Measurements from ENCODE around the gene FRMD8.
"Not testable (repeated sequence)": the region's sequence is repeated elsewhere in the genome, so short reads cannot be mapped to it uniquely, and the experiment has no call there.

FRMD8 gene

DNA sequence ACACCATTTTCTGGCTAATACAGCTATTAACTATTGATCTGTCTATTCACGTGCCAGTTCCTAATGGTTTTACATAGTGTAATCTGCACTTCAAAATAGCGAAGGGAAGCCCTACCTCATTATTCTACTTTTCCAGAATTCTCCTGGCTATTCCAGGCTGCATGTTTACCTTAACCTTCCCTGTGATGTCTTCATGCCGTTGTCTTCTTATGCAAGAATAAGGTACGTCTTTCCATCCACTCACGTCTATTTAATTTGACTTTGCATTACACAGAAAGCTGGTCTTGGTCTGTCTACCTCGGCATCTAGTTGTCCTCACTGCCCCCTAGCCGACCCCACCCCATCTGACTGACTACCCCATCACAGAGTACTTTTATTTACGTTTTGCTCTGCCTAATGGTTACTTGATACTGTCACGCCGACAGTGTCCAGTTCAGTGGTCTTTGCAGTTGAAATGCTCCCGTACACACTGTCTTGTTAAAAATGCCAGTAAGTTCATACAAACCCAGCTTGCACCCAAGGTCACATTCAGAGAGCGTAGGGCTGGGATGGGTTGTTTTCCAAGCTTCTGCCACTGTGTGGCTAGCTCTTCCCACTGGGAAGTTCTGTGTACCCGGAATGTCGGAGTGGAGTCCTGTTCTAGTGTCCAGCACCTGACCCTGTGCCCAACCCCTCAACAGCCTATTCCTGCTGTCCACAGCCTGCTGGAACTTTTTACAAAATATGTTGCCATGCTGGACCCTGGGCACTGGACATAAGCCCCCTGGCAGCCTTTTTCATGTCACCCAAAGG lies 51.2 kb downstream of the FRMD8 start:
- DNase-seq: no peak

- DNase-seq: no peak
These were observed 52.1 kb downstream of the FRMD8 start for GRCh38 chr11:65438257-65439151.

DNA sequence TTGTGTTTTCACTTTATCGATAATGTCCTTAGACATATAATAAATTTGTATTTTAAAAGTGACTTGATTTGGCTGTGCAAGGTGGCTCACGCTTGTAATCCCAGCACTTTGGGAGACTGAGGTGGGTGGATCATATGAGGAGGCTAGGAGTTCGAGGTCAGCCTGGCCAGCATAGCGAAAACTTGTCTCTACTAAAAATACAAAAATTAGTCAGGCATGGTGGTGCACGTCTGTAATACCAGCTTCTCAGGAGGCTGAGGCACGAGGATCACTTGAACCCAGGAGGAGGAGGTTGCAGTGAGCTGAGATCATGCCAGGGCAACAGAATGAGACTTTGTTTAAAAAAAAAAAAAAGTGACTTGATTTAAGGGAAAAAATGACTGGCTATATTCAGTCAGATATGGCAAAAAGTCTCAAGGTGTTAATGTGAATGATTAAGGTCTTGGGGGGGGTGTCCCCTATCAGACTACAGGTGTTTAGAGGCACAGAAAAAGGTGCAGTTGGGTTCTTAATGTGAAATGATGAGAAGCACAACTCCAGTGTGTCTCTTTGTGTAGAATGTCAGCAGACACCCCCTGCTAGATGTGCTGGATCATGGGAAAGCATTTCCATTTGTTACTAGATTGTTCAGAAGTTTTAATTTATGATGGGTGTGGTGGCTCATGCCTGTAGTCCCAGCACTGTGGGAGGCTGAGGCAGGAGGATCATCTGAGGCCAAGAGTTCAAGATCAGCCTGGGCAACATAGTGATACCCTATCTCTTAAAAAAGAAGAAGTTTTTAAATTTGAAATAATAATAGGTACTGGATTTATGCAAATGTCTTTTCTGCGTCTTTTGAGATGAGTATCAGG lies 53.1 kb downstream of the FRMD8 start:
- DNase-seq: no peak

- no peak for DNase-seq
These were observed 54.5 kb downstream of the FRMD8 start for GRCh38 chr11:65440831-65441499.

DNA sequence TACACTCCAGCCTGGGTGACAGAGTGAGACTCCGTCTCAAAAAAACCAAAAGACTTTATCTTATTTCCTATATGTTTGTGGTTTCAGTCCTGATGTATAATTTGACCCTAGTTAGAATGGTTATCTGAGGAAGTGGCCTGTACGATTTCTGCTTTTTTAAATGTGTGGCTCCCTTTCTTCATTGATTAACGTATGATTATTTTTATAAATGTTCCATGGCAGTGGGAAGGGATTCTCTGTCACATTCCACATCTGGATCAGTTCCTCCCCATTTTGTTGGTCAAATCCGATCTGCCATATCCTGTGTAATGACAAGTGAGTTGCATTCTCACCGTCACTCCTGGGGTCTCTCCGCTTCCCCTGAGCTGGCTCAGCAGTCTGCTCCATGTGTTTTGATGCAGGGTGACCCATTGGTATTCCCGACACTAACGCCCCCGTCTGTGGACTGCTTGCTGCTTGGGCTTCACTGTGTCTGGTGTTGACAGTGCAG lies 56.5 kb downstream of the FRMD8 start:
- DNase-seq: no peak

GRCh38 chr11:65444314-65445051 lies 58.0 kb downstream of the FRMD8 start:
- DNase-seq: no peak

DNA sequence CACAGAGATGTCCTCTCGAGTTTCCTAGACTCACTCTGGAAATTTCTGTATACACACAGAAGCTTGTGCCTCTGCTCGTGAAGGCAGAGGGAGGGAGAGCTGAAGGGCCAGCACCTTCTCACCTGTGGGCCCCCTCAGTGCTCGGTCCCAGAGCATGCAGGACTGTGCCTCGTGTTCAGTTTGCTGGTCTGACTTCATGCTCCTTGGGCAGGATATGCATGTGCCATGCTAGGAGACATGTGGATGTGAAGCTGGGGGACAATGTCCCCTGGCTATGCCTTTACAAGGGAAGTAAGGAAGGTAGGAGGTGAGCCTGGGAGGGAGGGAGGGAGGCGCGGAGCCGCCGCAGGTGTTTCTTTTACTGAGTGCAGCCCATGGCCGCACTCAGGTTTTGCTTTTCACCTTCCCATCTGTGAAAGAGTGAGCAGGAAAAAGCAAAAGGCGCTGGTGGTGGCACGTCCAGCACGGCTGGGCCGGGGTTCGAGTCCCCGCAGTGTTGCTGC lies 58.7 kb downstream of the FRMD8 start:
- DNase-seq: no peak

DNA sequence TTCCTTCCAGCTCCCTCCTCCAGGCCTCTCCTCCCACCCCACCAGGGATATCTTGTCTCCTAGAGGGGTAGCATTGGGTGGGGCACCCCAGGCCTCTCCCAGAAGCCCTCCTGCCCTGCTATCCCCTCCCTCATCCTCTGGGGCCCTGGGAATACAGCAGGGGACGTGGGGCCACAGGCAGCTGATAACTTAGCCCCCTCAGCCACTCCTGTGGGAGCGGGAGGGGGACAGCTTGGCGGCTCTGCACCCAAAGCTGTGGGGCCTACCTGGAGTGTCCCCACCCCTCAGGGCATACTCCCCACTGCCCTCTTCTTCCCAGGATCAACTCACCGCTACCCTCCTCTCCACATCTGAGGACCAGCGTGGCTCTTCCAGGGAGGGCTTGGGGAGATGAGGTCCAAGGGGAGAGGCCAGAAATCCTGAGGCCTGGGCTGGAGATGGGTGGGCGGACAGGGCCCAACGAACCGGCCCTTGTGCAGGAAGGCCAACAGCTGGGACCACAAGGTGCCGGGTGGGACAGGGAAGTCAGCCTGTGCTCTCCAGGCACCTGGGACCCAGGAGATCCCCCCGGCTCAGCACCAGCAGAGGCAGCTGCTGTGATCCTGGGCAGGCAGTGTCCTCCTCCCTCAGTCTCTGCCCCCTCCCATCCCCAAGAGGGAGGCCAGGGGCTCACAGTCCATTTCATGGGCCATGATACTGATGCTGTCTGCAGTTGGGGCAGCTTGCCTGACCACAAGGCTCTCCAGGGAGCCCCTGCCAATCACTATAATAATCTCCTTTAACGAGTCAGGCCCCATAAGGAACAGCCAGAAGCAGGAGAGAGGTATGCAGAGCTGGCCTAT lies 59.4 kb downstream of the FRMD8 start:
- no peak for DNase-seq

- no peak for DNase-seq
These were observed 60.2 kb downstream of the FRMD8 start for GRCh38 chr11:65446446-65447277.

DNA sequence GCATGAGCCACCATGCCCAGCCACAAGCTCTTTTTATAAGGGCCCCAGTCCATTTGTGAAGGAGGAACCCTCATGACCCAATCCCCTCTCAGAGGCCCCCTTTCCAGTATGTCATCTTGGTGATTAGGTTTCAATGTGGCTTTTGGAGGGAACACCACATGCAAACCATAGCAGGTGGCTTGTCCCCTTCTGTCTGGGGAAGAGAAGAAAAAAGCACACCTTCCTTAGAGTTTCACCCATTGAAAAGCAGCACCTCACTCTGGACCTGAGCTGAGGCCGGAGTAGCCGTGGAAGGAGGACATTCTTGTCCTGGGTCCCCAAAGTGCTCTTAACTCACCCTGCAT lies 61.6 kb downstream of the FRMD8 start:
- no peak for DNase-seq

- no peak for DNase-seq
These were observed 62.1 kb downstream of the FRMD8 start for GRCh38 chr11:65448418-65449105.

DNA sequence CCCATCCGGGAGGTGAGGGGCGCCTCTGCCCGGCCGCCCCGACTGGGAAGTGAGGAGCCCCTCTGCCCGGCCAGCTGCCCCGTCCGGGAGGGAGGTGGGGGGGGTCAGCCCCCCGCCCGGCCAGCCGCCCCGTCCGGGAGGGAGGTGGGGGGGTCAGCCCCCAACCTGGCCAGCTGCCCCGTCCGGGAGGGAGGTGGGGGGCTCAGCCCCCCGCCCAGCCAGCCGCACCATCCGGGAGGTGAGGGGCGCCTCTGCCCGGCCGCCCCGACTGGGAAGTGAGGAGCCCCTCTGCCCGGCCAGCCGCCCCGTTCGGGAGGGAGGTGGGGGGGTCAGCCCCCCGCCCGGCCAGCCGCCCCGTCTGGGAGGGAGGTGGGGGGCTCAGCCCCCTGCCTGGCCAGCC lies 64.9 kb downstream of the FRMD8 start:
- not testable (repeated sequence) for DNase-seq

DNA sequence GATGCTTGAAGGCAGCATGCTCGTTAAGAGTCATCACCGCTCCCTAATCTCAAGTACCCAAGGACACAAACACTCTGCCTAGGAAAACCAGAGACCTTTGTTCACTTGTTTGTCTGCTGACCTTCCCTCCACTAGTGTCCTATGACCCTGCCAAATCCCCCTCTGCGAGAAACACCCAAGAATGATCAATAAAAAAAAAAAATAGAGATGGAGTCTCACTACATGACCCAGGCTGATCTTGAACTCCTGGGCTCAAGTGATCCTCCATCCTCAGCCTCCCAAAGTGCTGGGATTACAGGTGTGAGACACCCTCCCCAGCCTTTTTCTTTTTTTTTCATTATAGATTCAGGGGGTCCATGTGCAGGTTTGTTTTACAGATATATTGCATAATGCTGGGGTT lies 65.8 kb downstream of the FRMD8 start:
- not testable (repeated sequence) for DNase-seq

- DNase-seq: no peak
These were observed 66.5 kb downstream of the FRMD8 start for GRCh38 chr11:65452806-65453490.

DNA sequence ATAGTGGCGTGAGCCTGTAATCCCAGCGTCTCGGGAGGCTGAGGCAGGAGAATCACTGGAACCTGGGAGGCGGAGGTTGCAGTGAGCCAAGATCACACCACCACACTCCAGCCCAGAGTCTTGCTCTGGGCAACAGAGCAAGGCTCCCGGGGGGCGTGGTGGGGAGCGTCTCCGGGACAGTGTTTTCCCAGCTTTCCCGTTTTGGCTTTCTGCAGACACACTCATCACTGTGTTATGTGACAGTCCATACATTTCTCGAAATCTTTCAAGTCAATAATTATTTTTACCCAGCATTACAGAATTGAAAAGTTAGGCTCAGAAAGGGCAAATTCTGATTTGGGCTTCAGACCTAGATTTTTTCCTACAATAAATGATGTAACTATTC lies 67.9 kb downstream of the FRMD8 start:
- DNase-seq: no peak

DNA sequence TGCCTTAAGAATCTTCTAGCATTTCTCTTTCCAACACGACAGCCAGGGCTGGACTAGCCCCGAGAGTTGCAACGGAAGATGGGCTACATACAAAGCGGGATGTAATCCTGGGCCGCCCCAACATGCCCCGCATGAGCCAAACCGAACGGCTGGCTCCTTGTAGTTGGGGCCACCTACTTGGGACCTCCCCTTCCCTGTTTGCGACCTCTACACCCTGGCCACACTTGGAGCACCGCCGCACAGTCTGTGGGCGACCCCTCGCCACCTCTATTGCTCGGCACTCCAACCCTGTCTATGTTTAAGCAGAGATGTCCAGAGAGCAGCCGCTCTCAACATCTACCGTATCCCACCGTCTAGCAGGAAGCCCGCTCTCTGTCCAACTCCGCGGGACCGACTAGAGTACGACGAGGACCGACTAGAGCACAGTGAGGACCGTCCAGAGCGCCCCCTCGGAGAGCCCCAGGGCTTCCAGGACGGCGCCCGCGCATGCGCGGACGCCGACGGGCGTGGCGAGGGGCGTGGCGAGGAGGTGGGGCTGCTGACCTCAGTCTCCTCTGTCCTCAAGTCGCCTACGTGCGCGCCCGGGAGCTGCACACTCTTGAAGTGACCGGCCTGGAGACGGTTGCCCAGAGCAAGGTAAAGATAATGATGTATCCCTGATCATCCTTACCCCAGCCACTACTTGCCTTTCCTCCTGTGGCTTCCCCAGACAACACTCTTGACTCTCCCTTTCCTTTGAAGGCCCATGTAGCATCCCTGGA lies 68.4 kb downstream of the FRMD8 start:
- peak; percentile 73 to 82 for DNase-seq

GRCh38 chr11:65456418-65456817 lies 70.0 kb downstream of the FRMD8 start:
- no peak for DNase-seq

GRCh38 chr11:65459552-65459951 lies 73.1 kb downstream of the FRMD8 start:
- DNase-seq: no peak

All from NCI-H2081 (cell line).